Chondrocyte (in vitro differentiated cells): ENCODE results near the gene USP3. TPM values are rescaled to one million over a fixed set of nuclear protein-coding genes. Genes with fewer than 3 reads are reported as not detected.

Source experiments
- DNase-seq: peaks from one replicate; pipeline ENCODE4 v3.0.0; 2021; ENCODE audit warnings: mixed read lengths, low spot score
- H3K27ac Mint-ChIP-seq: one replicate; pipeline ENCODE4 v1.8.0; 2021; ENCODE audit warnings: mild to moderate bottlenecking, moderate library complexity, mixed read lengths; ENCODE audit not compliant: unreplicated experiment
- H3K27me3 Mint-ChIP-seq: 2 replicates; pipeline ENCODE4 v1.8.0; 2021; ENCODE audit warnings: low read depth, mixed read lengths
- H3K36me3 Mint-ChIP-seq: 2 replicates; pipeline ENCODE4 v1.8.0; 2021; ENCODE audit warnings: low read depth, mixed read lengths
- H3K4me1 Mint-ChIP-seq: 2 replicates; pipeline ENCODE4 v1.8.0; 2021; ENCODE audit warnings: low read depth, mild to moderate bottlenecking, mixed read lengths
- H3K4me3 Mint-ChIP-seq: one replicate; pipeline ENCODE4 v1.8.0; 2021; ENCODE audit warnings: mild to moderate bottlenecking, moderate library complexity, mixed read lengths; ENCODE audit not compliant: unreplicated experiment
- H3K9me3 Mint-ChIP-seq: 2 replicates; pipeline ENCODE4 v1.8.0; 2021; ENCODE audit warnings: low read depth, mixed read lengths
- total RNA-seq: library from RNA; stranded (reverse); gene quantifications from 3 replicates; pipeline ENCODE4 v1.2.1, GENCODE V29; 2021
- TF ChIP-seq, protein P1 (sequence below): fragments of 200-600 bp; sonication (generic); IDR thresholded peaks from 2 replicates; pipeline ENCODE4 v1.5.0; 2021; ENCODE audit warnings: antibody characterized with exemption, mild to moderate bottlenecking, moderate library complexity

The USP3 gene
- total RNA-seq, 1 donor from 2014 or later: 27.6 TPM

DNA sequence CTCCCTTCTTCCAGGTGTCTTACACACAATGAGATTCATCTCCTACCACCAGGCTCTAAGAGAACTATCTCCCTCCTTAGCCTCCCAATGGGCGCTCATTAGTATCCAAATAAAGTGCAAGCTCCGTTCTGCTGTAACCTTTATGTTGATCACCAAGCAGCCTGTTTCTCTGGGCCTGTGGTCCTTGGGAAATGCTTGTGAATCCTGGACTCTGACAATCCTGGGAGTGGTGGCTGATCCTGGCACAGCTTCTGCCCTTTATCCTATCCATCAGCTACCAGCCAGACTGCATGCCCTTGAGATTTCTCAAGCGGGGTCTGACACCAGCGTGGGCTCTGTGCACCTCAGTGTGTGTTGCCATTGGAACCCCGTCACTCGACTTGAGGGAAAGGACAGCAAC is 26.1 kb upstream of the USP3 start:
- Mint-ChIP-seq H3K27ac (peak overlapping the region; percentile 10), H3K4me3 (no peak overlapping the region), H3K36me3 (peaks cover 1% of the 10 kb centered on the region), H3K9me3 (no peaks in the 10 kb centered on the region), H3K27me3 (peaks cover 4% of the 10 kb centered on the region), H3K4me1 (peaks cover 36% of the 10 kb centered on the region)
- no peak for DNase-seq
- TF ChIP-seq, protein P1, sequence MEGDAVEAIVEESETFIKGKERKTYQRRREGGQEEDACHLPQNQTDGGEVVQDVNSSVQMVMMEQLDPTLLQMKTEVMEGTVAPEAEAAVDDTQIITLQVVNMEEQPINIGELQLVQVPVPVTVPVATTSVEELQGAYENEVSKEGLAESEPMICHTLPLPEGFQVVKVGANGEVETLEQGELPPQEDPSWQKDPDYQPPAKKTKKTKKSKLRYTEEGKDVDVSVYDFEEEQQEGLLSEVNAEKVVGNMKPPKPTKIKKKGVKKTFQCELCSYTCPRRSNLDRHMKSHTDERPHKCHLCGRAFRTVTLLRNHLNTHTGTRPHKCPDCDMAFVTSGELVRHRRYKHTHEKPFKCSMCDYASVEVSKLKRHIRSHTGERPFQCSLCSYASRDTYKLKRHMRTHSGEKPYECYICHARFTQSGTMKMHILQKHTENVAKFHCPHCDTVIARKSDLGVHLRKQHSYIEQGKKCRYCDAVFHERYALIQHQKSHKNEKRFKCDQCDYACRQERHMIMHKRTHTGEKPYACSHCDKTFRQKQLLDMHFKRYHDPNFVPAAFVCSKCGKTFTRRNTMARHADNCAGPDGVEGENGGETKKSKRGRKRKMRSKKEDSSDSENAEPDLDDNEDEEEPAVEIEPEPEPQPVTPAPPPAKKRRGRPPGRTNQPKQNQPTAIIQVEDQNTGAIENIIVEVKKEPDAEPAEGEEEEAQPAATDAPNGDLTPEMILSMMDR: no peak

DNA sequence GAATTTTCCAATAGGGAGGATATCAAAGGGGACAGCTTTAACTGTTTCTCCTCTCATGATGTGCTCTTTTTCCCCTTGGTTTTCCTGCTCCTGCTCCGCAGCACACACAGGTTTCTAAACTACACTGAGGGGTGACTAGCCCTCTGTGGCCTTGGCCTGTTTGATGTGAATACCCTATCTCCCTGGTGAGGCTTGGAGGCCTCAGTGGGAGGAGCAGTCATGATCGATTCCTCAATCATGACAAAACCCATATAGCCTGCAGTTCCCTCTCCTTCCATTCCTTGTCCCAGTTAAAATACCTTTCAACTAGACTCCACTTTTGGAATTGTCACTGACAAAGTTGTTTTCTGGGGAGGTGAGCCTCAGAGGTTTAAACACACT is 24.0 kb upstream of the USP3 start:
- H3K4me3 Mint-ChIP-seq: no peak overlapping the region
- H3K27me3 Mint-ChIP-seq: peaks cover 2% of the 10 kb centered on the region
- no peaks in the 10 kb centered on the region for H3K9me3 Mint-ChIP-seq
- peaks cover 39% of the 10 kb centered on the region for H3K4me1 Mint-ChIP-seq
- no peak overlapping the region for H3K27ac Mint-ChIP-seq
- DNase-seq: no peak
- TF ChIP-seq, protein P1: no peak
- H3K36me3 Mint-ChIP-seq: no peaks in the 10 kb centered on the region

DNA sequence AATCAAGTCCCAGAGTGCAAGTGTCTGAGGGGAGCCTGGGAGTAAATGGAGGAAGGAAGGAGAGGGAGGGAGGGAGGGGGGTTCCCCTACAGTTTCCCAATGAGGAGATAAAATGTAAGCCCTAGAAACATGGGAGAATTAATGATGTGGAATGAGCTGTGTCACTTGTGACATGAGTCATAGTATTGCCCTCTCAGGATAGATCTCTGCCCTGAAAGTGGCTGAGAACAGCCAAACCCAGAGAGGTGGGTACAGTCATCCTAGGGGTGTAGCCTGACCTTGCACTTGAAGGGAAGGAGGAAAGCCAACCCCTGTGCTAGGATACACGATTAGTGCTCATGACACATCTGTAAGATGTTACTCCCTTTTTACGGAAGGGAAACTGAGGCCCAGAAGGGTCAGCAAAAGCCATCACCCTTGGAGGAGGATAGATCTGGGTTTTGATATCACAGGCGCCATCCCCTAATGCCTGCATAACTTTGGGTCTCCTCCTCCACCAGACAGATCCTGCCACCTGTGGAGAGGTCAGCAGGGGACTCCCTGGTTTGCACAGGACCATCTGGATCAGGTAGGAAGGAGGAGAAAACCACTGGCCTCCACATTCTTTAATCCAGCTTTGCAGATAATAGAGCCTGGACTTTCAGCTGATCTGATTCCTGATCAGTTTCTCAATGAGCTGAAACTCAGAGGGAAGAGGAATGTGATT is 23.1 kb upstream of the USP3 start:
- TF ChIP-seq, protein P1: no peak
- Mint-ChIP-seq H3K36me3 (no peaks in the 10 kb centered on the region), H3K27ac (no peak overlapping the region), H3K4me3 (no peak overlapping the region), H3K27me3 (peaks cover 2% of the 10 kb centered on the region), H3K9me3 (no peaks in the 10 kb centered on the region), H3K4me1 (peaks cover 41% of the 10 kb centered on the region)
- no peak for DNase-seq

DNA sequence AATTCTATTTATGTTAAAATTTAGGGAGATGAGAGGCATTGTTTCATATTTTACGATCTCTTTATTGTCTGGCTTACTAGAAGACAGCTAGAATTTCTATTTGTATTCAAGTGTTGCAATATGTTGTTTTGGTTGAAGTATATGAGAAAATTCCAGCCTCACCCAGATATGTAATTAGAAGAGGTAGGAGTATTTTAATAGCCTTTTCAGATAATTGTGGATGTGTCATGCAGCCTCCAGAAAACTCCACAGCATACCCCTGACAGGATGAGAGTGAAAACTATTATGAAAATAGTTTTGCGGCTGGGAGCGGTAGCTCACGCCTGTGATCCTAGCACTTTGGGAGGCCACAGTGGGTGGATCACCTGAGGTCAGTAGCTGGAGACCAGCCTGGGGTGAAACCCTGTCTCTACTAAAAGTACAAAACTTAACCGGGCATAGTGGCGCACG is 21.5 kb upstream of the USP3 start:
- no peak for DNase-seq
- Mint-ChIP-seq H3K27me3 (peaks cover 1% of the 10 kb centered on the region), H3K9me3 (no peaks in the 10 kb centered on the region), H3K36me3 (no peaks in the 10 kb centered on the region), H3K4me3 (no peak overlapping the region), H3K27ac (no peak overlapping the region), H3K4me1 (peaks cover 49% of the 10 kb centered on the region)
- TF ChIP-seq, protein P1: no peak

DNA sequence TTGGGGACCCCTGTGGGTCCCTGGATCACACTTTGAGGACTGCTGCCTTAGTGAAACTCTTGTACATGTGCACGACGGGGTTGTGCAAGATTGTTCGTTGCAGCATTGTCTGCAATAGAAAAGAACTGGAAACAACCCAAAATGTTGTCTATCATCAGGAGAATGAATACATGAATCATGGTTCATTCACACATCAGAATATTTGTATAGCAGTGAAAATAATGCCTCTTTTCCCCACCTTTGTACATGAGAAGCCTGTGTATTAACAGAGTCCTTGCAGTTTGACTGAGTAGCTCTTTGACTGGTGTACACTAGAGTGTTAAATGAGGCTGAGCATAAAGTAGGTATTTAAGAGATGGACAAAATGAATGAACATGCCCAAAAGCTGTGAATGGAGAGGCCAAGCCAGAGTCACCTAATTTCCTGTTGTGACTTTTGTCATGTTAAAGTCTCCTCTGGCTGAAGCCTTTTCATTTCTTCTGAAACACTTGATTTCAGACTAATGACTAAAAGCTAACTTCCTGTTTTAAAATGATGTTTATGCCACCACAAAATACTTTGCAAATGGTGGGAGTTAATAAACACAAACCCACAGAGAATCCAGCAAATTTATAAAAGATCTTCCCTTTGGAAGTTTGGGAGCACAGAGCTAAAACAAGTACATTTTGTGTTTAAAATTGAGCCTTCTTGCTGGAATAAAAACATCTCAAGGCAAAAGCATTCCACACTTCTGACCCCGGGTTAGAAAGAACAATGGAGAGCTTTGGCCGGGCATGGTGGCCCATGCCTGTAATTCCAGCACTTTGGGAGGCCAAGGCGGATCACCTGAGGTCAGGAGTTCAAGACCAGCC is 20.6 kb upstream of the USP3 start:
- TF ChIP-seq, protein P1: no peak
- Mint-ChIP-seq H3K27me3 (peaks cover 1% of the 10 kb centered on the region), H3K9me3 (no peaks in the 10 kb centered on the region), H3K4me1 (peaks cover 49% of the 10 kb centered on the region), H3K4me3 (no peak overlapping the region), H3K27ac (no peak overlapping the region), H3K36me3 (no peaks in the 10 kb centered on the region)
- no peak for DNase-seq
